Kidney epithelial cell (primary cell): ENCODE measurements around the gene ST6GALNAC4. TPM values are rescaled to one million over a fixed set of nuclear protein-coding genes. Genes with fewer than 3 reads are reported as not detected.

Experiments
- DNase-seq: peaks from one replicate; pipeline ENCODE4 v3.0.0-alpha.2; 2010; ENCODE audit warnings: low read depth
- H3K27me3 ChIP-seq: 2 replicates; pipeline ENCODE4 v1.6.0; 2011; ENCODE audit warnings: low read length; ENCODE audit not compliant: control insufficient read depth, insufficient read depth
- H3K36me3 ChIP-seq: 2 replicates; pipeline ENCODE4 v1.5.1; 2011; ENCODE audit warnings: low read length; ENCODE audit not compliant: control insufficient read depth, insufficient read depth
- H3K4me3 ChIP-seq: 2 replicates; pipeline ENCODE4 v1.5.1; 2011; ENCODE audit warnings: low read depth, mild to moderate bottlenecking, control low read depth, low read length
- CTCF ChIP-seq: IDR thresholded peaks from 2 replicates; pipeline ENCODE4 v1.5.1; 2011; ENCODE audit warnings: mild to moderate bottlenecking, moderate library complexity, low read length, control low read depth, inconsistent platforms; ENCODE audit not compliant: insufficient read depth, poor library complexity, severe bottlenecking
- total RNA-seq: library from RNA; depleted of rRNA; stranded (reverse); fragments of >200 nt; gene quantifications from 2 replicates; pipeline ENCODE4 v1.2.3, GENCODE V29; 2015

The ST6GALNAC4 gene
- total RNA-seq, 1 donor from 2014 or later, result 21.0 TPM

GRCh38 chr9:127955294-127956015 is 38.6 kb upstream of the ST6GALNAC4 start:
- no peaks in the 10 kb centered on the region for H3K27me3 ChIP-seq
- no peak overlapping the region for H3K4me3 ChIP-seq
- no peak for DNase-seq
- no peaks in the 10 kb centered on the region for H3K36me3 ChIP-seq
- TF ChIP-seq CTCF, result peak; percentile 32

- Histone ChIP-seq H3K4me3 (no peak overlapping the region), H3K36me3 (no peaks in the 10 kb centered on the region), H3K27me3 (no peaks in the 10 kb centered on the region)
- TF ChIP-seq CTCF, result no peak
- DNase-seq, result no peak
Measured at GRCh38 chr9:127954831-127955293, 38.0 kb upstream of the ST6GALNAC4 start.

- DNase-seq, result no peak
- Histone ChIP-seq H3K27me3 (no peaks in the 10 kb centered on the region), H3K4me3 (no peak overlapping the region), H3K36me3 (no peaks in the 10 kb centered on the region)
- TF ChIP-seq CTCF, result no peak
Measured at GRCh38 chr9:127953768-127954505, 37.1 kb upstream of the ST6GALNAC4 start.

GRCh38 chr9:127953154-127953553 is 36.3 kb upstream of the ST6GALNAC4 start:
- Histone ChIP-seq H3K27me3 (no peaks in the 10 kb centered on the region), H3K4me3 (no peak overlapping the region), H3K36me3 (no peaks in the 10 kb centered on the region)
- no peak for TF ChIP-seq CTCF
- DNase-seq, result no peak

GRCh38 chr9:127950513-127951289 is 33.9 kb upstream of the ST6GALNAC4 start:
- H3K4me3 ChIP-seq, result no peak overlapping the region
- no peaks in the 10 kb centered on the region for H3K27me3 ChIP-seq
- no peaks in the 10 kb centered on the region for H3K36me3 ChIP-seq
- no peak for TF ChIP-seq CTCF
- DNase-seq, result no peak
